ENCODE data around the gene TCF4.

DNA sequence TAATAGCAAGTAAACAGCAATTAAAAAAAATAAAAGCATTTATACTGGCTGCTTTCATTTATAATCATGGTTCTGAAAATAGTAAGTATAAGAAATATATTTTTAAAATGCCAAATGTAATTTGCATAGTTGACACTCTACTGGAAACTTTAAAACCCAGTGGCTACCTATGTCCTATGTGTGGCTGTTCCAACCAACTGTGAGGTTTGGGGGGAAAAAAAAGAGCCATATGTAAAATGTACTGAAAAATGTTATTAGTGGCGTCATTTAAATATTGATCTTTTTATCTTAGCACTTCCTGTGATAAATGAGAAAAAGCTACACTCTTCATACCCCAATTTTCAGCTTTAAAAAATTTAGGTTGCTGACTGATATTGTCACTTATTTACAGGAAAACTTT lies 270.7 kb downstream of the TCF4 start:
- TF ChIP-seq POLR2A (IDR thresholded peaks at IDR 0.05; ENCODE audit: low read depth, low read length) (no peak), POLR2AphosphoS5 (IDR thresholded peaks at IDR 0.05; ENCODE audit: low read depth, low read length) (no peak), TAF1 (IDR thresholded peaks at IDR 0.05; ENCODE audit: low read depth, low read length) (no peak), SPI1 (IDR thresholded peaks at IDR 0.05; ENCODE audit: low read depth, low read length) (no peak), POU2F2 (IDR thresholded peaks at IDR 0.05; ENCODE audit: low read depth, low read length) (no peak)
